Activated CD4-positive, alpha-beta T cell treated with anti-CD3 and anti-CD28 coated beads, Interleukin-2, amount 50 U/mL, for 16 hours (primary cell): Measurements from ENCODE around the gene SCLY.
"Not testable (repeated sequence)": the region's sequence is repeated elsewhere in the genome, so short reads cannot be mapped to it uniquely, and the experiment has no call there.

ENCODE experiments used
- DNase-seq: peaks from one replicate; pipeline ENCODE4 v3.0.0-alpha.2; 2020

Gene SCLY

DNA sequence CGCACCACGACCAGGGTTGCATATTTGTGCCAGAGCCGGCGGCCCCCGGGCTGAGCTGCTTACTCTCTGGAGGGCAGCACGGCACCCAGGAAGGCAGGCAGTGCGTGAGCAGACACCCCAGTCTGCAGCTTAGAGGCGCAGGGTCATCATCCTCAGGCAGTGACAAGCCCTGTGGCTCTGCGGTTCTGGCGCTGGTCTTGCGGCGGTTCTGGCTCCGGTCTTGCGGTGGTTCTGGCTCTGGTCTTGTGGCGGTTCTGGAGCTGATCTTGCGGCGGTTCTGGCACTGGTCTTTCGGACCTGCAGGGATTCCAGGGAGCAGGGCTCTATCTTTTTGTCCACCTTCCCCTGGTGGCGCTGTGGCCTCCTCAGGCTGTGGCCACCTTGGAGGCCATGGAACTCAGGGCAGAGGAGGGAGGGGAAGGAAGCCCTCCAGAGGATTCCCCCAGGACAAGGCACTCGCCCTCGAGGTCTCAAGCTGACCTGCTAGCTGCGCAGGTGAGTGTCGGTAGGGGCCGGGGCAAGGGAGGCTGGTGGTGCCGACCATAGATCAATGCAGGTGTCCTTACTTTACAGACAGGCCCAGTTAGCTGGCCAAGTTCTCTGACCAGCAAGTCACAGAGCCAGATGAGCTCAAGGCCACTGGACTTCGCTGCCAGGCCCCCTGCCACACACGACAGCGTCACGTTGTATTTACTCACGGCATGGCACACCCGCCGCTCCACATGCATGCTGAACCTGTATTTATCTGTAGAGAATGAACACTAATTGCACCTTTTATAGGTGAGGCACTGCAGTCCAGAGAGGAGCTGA, 54.3 kb downstream of the SCLY start:
- DNase-seq, result no peak

DNA sequence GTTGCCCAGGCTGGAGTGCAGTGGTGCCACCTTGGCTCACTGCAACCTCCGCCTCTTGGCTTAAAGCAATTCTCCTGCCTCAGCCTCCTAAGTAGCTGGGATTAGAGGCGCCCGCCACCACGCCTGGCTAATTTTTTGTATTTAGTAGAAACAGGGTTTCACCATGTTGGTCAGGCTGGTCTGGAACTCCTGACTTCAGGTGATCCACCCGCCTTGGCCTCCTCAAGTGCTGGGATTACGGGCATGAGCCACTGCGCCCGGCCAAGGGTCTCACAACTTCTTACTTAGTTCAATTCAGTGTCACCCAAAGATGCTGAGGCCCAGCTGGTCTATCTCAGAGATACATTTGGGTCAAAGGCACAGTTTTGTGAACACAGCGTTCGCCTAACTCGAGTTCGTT, 54.9 kb downstream of the SCLY start:
- not testable (repeated sequence) for DNase-seq

DNA sequence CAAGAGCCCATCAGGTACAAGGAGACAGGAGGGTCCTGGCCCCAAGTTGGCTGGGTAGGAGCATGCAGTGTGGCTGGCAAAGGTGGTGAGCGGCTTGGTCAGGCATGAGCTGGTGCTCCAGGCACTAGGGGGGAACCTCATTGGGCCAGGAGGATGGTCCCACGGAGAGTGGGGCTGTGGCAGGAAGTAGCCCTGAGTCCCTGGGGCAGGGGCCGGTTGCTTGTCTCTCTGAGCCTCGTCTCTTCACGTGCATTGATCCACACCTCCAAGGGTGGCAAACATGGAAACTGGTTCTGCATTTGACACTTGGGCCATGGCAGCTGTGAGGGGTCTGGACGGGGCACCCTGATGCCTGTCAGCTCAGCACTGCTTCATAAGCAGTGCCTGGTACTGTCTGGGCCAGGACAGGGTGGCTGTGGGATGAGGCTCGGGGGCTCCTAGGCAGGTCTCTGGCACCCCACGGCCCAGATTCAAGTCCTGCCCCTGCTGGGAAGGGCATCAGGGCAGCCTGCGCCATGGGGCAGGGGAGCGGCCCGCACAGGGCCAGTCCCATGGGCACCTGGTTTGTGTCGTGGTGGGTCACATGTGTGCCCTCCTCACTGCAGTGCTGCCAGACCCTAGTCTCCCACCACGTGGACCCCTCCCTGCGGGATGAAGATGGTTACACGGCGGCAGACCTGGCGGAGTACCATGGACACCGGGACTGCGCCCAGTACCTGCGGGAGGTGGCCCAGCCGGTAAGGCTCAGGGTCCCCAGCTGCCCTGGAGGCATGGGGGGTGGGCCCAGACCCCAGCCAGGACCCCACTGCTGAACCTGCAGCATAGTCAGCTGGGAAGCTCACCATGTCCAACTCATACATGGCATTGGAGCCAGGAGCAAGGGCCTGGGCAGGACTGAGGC, 55.7 kb downstream of the SCLY start:
- DNase-seq, result no peak

DNA sequence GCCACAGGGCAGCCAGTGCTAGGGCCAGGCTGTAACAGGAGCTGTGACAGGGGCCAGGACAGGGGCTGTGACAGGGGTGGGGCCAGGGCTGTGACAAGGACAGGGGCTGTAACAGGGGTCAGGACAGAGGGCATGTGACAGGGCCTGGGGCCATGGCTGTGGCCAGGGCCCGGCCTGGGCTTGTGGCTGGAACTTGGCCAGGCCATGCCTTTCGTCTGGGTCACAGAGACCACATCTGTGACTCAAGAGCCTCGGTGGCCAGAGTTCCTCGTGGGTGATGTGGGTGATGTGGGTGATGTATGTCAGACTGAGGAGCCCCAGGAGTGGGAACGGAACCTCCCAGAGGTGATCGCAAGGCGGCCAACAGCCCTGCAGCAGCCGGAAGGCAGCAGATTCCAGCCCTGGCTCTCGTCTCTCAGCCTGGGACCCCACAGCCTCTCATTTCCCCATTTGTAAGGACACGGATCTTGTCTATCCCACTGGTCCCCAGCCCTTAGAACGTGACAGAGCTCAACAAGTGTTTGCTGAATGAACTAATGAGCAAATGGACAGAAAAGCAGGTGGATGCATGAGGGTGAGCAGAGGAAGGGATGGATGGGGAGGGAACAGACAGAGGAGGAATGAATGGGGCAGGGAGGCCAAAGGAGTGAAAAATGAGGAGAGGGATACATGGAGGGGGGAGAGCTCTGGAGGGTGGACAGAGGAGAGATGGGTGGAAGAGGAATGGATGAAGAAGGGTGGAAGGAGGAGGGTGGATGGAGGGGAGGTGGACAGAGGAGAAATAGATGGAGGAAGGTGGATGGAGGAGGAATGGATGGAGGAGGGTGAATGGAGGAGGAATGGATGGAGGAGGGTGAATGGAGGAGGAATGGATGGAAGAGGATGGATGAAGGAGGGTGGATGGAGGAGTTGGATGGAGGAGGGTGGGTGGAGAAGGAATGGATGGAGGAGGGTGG, 56.7 kb downstream of the SCLY start:
- DNase-seq, result no peak

DNA sequence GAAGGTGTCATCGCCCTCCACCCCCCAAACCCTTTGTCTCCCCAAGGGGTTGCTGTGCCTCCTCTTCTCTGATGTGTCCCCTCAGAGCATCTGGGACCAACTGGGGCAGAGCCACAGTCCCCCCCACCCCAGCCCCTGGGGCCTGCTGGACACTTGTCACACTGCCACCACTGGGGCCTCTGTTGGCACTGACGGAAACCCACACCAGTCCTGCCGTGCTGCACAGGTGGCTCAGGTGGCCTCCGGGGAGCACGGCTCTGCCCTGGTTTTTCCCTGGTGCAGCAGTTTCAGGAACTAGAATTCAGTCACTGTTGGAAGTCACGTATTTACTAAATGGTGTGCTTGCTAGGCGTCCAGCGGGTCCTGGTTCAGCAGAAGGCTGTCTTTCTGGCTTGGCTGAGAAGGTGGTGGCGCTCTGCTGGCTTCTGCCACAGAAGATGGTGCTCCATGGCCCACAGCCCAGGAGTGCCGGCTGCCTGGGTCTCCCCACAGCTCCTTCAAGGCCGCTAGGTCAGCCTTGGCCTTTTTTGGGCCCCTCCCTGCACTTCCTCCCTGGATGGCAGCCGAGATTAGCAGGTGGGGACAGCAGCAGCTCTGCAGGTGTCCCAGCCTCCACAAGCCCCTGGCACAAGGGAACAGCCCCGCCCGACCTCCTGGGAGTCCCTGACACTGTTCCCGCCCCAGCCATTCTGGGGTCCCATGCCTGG, 59.1 kb downstream of the SCLY start:
- no peak for DNase-seq

DNA sequence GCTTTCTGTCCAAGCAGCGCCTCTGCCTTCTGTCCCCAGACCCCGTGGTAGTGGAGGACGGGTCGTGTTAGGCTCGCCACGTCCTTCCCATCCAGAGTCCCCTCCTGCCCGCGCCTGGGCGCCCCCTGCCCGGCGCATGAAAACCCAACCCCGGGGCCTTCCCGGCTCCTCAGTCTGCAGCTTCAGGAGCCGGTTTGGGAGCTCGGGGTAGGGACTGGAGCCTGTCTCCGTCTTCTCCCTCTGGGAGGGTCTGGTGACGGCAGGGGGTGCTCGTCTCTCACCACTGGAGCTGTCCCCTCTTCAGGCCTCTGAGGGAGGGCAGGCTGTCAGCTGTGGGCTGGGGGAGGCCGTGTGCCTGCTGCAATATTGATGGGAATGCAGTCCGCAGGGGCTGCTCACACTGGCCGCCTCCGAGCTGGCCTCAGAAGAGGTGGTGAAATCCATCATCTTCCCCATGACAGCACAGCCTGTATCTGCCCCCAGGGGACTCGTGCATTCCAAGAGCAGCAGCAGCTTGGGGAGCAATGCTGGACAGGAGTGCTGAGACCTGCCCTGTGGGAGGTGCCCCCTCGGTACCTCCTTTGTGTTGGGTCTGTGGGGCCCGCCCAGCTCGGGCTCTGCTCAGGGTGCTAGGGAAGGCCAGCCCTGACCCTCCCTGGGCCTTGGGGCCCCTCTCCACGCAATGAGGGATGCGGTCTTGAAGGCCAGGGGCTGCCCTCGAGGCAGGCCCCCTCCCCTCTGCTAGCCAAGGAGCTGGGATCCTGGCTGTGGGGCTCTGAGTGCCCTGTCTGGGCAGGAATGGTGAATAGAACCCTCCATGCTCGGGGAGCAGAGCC, 59.9 kb downstream of the SCLY start:
- DNase-seq, result no peak

DNA sequence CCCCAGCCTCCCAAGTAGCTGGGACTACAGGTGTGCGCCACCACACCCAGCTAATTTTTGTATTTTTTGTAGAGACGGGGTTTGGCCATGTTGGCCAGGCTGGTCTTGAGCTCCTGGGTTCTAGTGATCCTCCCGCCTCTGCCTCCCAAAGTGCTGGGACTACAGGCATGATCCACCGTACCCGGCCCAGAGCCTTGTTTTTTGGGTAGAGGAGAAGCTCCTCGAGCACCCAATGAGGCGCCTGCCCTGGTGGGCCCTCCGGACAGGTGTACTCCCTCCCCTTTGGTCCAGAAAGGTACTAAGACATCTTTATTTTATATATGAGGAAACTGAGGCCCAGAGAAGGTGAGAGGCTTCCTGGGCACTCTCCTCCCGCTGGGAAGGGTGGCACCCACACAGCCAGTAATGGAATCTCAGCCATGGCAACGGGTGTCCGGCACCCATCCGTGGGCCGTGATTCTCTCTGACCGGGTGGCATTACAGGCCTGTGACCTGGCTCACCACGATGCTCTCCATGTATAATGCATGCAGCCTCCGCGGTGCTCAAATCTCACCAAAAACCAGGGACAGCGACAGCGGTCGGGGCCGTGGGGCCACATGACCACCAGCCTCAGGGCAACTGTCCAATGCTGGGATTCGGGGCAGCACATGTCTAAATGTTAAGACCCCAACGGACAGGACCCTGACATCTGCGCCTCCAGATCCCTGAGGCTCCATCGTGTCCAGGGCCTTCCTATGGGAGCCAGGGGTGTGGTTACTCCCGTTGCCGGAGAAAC, 60.9 kb downstream of the SCLY start:
- no peak for DNase-seq

DNA sequence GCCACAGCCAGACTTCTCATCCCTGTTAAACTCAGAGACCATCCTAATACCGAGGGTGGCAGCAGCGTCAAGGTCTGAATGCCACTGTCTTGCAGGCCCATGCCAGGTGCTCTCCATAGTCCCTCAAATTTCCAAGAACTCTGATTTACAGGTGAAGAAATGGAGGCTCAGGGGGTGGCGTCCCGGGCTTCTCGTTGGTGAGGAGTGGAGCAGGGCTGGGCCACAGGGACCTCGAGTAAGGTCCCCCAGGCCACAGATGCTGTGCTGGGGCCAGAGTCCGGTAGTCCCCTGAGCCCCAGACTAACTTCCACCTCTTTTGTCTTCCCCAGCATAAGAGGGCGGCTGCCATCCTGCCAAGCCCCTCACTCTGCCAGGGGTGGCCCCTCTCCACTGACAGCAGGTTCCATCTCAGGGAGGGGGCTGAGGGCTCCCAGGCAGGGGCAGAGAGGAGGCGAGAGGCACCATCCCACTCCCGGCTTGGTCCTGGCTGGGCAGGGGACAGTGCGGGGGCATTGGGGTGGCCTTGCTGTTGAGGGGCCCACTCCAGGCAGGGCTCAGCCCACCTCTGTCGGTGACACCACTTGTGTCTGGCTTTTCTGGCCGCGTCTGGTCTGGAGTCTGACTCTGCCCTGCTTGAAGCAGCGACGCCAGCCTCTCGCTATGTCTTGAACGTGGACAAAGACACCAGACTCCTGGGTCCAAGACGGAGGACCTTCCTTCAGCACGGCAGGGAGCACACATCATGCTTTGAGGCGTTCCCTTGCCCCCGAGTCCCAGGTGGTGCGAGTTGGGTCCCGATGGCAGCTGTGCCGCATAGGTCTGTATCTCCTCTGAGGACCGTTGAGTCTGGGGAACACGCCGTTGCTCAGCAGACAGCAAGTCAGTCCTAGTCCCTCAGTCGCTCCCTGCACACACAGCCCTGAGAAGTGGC, 61.8 kb downstream of the SCLY start:
- DNase-seq, result no peak

DNA sequence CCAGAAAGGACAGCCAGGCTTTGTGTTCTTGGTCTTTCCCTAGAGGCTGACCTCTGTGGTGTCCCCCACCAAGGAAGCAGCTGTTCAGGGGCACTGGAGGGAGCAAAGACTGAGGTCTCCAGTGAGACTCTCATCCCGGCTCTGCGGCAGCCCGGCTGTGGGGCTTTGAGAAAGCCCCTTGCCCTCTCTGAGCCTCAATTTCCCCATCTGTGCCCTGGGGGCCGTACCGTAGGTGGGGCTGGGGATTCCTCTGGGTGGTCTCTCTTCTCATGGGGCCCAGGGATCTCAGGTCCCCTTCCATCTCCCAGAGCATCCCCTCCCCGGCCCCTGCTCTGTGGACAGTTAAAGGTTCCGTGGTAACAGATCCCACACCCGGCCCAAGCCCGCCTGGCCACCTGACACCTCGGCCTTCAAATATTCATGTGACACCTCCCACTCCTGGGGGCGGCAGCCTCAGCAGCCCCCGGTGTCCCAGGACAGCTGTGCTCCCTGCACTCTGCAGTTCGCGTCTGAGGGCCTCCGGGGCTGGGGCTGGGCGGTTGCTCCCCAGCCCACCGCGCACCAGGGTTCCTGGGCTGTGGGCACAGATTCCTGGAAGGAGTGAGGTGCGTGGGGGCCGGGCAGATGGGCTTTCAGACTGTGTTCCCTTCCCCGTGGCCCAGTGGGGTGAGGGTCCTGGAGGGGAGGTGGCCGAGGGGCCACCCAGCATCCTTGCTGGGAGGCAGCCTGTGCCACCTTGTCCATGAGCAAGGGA, 62.6 kb downstream of the SCLY start:
- no peak for DNase-seq

DNA sequence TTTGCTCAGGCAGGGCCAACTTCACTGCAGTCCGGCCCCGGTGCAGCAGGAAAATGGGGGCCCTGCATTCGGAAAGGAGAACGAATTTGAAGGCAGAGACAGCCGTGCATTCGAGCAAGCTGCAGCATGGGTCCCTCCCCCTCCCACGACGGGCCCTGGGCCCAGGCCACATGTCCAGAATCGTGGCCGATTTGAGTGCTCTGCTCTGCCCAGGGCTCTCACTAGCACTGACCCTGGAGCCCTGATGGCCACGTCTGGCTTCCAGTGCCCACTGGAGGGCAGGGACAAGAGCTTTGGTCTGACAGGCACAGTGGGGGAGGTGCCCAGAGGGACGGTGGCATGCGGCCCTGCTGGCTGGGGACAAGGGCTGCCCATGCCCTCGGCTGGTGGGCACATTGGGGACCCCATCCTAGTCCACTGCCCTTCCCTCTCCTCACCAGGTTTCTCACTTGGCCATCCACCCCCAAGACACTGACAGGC, 63.2 kb downstream of the SCLY start:
- DNase-seq, result no peak

DNA sequence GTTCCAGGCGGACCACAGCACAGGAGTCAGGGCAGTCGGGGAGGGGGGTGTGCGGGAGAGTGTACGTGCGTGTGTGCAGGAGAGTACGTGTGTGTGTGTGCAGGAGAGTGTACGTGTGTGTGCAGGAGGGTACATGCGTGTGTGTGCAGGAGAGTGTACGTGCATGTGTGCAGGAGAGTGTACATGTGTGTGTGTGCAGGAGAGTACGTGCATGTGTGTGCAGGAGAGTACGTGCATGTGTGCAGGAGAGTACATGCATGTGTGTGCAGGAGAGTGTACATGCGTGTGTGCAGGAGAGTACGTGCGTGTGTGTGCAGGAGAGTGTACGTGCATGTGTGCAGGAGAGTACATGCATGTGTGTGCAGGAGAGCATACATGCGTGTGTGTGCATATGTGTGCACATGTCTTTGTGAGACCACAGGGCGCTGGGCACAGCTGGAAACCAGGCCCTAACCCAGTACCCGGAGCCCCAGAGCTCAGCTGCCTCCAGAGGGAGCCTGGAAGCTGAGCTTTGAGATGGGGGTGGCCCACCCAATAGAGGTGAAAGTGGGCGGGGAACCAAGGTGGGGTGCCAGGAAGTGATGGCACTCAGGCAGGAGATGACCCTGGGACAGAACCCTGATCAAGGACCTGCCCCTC, 63.8 kb downstream of the SCLY start:
- DNase-seq, result no peak

DNA sequence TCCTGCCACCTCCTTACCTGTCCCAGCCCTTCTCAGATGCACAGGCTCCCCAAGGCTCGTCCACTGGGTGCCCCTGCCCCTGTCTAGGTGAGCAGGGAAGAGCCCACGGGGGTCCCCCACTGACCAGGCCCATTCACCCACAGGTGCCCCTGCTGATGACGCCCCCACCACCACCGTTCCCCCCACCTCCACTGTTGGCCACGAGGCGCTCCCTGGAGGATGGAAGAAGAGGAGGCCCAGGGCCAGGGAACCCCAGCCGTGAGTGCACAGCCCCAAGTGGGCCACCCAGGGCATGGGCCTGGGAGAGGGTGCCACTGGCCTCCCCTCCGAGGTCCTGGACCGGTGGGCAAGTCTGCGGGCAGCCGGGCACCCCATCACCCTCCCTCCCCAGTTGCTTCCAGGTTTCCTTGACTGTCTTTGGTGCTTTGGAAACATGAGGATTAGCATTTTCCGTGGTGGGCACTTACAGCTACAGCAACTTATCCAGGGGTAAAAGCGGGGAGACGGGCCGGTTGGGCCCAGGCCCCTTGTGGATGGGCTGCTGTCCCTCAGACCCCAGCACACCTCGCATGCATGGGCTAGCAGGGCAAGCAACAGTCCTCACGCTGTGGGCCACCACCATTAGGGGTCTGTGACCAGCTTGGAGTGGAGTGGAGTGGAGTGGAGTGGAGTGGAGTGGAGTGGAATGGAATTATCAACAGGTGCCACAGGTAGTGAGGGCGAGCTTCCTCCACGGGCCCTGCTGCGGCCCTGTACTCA, 64.5 kb downstream of the SCLY start:
- DNase-seq, result no peak

DNA sequence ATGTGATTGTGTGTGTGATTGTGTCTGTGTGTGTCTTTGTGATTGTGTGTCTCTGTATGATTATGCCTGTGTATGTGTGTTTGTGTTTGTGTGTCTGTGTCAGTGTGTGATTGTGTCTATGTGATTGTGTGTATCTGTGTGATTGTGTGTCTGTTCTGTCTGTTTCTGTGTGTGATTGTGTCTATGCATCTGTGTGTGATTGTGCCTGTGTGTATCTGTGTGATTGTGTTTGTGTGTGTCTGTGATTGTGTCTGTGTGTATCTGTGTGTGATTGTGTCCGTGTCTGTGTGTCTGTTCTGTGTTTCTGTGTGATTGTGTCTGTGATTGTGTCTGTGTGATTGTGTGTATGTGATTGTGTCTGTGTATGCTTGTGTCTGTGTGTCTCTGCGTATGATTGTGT, 65.5 kb downstream of the SCLY start:
- no peak for DNase-seq

DNA sequence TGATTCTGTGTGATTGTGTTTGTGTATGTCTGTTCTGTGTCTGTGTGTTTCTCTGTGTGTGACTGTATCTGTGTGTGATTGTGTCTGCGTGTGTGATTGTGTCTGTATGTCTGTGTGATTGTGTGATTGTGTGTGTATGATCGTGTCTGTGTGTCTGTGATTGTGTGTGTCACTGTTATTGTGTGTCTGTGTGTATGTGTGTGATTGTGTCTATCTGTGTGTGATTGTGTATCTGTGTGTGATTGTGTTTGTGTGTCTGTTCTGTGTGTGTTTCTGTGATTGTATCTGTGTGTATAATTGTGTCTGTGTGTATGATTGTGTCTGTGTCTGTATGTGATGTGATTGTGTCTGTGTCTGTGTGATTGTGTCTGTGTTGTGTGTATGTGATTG, 66.0 kb downstream of the SCLY start:
- no peak for DNase-seq

DNA sequence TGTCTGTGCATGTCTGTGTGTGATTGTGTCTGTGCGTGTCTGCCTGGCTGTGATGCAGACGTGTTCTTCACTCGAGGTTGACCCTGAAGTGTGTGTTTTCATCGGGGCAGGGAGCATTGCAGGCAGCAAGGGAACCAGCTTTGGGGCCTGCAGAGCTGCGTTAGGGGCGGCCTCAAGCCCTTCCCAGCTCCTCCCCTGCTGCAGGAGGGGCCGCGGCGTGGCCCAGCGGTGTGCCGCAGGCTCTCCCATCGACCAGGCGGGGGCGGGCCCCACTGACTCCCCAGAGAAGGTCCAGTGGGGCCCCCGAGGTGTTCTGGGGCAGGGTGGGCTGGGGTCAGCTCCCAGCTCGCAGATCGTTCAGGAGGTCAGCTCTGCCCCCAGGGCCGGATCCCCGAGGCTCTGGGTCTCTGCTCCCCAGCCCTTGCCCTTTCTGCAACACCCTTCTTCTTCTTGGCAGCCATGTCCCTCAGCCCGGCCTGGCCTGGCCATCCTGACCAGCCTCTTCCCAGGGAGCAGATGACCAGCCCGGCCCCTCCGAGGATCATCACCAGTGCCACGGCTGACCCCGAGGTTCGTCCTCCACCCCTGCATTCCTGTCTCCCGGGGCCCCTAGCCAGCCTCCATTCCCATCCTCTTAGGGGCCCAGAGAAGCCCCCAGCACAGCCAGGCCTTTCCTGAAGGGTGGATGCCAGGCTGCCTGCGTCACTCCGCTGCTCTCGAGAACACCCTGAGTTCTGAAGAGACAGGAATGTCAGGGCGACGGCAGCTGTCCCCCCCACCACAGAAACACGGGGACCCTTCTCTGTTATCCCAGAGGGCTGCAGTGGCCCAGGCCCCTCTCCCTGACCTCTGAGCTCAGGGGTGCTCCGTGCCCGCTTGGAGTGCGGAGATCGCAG, 66.6 kb downstream of the SCLY start:
- DNase-seq, result no peak

DNA sequence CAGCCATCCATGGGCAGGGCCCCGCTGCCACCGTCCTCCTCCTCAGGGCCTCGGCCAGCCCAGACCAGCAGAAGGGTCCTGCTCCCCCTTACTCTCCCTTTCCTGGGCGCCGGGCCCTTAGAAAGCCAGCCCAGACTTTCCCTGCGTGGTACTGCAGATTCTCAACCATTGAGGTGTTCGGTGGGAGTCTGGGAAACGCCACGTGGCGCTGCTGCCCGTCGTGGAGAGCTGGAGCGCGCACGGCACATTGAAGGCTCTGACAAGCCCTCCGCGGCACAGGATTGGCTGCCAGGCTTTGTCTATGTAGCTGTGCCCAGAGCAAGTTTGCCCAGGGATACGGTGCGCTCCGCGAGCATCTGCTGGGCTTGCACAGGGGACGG, 67.2 kb downstream of the SCLY start:
- no peak for DNase-seq
